Right lobe of liver (tissue), 4 donors: ENCODE measurements around the gene CELF2.

Experiments
- CTCF ChIP-seq, 4 donors: fragments of 200-600 bp in 3 of 4; fragments of 450-650 bp in 1 of 4; IDR thresholded peaks; one replicate each; pipeline versions ENCODE4 v1.5.1 to v1.8.0; 2016 to 2022; ENCODE audit warnings: antibody characterized with exemption in 4 of 4, mild to moderate bottlenecking in 2 of 4
- POLR2A ChIP-seq: fragments of 450-650 bp; IDR thresholded peaks from one replicate; pipeline ENCODE4 v1.6.1; 2017; ENCODE audit warnings: antibody characterized with exemption, mild to moderate bottlenecking
- donor health status: DM: no; HTN: no; CAD: no.
- donor health status: DM: no; HTN: no; CAD: no.
- donor health status: DM: no; HTN: yes; CAD: no.

- no peak for TF ChIP-seq CTCF (IDR thresholded peaks at IDR 0.05)
- no peak for TF ChIP-seq POLR2A
Observed at GRCh38 chr10:11063856-11064255, 46.2 kb downstream of the CELF2 start.
